GM15510 (cell line): ENCODE measurements around the gene ADGRG2.

Experiments
- POLR2A ChIP-seq: IDR thresholded peaks from 3 replicates; pipeline ENCODE4 v1.6.1; 2011; ENCODE audit warnings: borderline replicate concordance; ENCODE audit not compliant: insufficient read length; ENCODE audit errors: extremely low read depth

Gene ADGRG2

DNA sequence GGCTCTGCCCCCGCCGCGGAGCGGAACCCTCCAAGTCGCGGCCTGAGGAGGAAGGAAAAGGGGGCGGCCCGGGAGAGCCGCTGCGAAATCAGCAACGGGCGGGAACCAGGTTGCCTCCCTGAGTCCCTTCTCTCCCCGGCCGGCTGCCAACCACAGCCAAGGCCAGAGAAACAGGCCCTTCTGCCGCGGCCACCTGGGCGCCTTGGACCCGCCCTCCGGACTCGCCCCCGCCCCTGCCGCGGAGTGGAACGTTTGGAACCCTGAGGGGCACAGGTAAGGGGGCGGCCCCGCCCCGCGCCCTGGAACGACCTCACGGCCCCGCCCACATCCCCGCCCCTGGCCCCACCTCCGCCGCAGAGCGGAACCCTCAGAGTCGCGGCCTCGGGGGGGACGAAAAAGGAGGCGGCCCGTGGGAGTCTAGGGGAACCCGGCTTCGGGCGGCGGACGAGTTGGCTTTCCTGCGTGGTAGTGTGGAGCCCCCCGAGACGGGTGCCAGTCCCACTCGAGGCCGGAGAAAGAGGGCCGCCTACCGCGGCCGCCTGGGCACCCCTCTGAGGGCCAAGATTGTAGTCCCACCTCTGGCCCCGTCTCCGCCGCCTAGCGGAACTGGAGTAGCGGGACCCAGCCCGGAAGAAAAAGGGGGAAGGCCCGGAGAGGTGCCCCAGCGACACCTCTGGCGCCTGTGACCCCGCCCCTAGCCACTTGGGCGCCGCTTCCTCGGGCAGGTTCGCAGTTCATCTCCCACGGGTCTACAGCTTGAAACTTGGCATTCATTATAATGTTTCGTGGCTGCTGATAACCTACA is 137.7 kb downstream of the ADGRG2 start:
- TF ChIP-seq POLR2A = peak; percentile 76

DNA sequence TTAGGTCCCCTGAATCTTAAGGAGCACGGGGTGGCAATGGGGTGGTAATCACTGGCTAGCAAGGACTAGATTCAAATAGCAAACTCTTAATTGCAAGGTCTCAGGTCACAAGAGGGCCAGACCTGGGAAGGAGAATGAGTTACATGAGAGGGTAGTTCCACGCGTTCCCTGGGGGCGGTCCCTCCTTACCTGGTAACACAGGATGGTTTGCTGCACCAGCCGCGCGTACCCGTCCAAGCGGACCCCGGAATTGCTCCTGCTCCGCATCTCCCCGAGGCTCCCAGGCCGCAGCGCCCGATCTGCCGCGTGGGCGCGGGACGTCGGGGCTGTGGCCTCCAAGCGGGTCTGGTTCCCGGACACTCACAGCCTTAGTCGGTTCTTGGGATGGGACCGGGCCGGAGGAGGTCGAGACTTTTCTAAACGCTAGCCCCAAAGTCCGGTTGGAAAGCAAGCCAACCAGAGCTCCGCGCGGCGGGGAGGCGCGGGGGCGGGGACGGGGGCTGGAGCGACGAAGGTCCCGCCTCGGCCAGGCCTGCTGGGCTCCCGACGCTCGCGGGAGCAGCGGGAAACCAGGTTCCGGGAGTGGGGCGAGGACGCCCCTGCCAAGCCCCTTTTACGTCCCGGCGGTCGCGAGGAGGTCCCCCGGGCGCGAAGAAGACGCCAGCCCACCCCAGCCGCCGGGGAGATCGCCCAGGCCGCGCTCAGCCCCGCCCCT is 138.4 kb downstream of the ADGRG2 start, which contains the start of gene PHKA2:
TSS of gene PHKA2 (minus strand) at position 449 of the 715 bp plus-strand sequence. CDS start at position 267, 182 bp downstream.
- no peak for TF ChIP-seq POLR2A

DNA sequence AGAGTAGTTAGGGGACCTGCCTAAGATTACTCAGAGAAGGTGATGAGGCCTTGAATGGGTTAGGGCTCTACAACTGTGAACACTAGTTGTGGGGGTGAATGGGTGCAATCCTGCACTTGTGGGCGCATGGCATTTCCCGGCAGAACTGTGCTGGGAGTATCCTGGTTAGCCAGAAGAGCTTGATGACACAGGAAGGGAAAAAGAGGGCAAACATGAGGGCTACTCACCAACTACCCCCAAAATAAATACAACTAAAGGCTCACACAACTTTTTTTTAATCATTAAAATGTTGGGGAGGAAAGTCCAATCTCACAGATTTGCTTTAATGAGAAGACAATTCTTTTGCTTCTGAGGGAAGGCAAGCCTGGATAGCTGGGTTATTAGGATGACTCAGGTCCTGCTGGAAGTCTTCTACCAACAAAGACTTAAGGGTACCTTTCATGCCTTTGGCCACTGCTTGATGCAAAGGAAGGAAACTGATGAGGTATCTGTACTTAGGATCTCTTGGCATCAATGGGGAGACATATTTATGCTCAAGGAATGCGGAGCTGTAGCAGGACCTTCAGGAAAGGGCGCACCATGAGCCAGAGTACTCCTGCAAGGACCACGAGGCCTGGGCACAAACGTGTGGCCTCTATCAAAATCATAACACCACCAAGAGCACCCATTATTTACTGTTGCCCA is 141.0 kb downstream of the ADGRG2 start:
- TF ChIP-seq POLR2A = no peak

DNA sequence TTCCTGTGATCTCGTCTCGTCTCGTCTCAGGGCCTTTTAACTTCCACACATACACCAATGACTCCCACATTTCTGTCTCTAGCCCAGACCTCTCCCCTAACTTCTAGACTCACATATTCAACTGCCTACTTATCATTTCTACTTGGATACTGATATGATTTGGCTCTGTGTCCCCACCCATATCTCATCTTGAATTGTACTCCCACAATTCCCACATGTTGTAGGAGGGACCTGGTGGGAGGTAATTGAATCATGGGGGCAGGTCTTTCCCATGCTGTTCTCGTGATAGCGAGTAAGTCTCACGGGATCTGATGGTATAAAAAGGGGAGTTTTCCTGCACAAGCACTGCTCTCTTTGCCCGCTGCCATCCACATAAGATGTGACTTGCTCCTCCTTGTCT is 147.3 kb downstream of the ADGRG2 start:
- no peak for TF ChIP-seq POLR2A

DNA sequence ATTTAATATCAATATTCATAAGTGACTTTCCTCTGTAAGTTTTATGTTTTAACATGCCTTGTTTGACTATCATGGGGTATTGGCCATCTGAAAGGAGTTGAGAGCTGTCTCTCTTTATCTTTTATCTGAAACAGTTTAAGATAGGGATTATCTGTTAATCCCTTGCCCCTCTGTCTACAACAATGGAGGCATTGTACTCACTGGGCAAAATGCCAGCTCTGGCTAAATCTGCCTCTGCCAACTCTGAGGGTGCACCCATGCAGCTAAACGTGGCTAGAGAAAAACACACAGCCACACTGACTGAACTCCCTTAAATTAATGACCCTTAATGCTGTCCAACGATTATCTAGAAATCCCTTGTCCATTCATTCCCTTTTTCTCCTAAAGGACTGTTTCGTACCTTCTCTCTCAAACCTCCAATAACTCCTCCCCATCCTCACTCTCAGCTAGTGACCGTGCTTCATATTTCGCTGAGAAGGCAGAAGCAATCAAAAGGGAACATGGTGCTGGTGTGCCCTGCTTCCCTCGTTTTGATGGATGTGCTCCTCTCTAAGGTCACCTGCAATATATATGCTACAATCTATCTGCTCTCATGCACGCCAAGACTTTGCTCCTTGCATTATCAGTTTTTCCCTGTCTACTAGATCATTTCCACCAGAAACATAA is 148.6 kb downstream of the ADGRG2 start:
- no peak for TF ChIP-seq POLR2A

DNA sequence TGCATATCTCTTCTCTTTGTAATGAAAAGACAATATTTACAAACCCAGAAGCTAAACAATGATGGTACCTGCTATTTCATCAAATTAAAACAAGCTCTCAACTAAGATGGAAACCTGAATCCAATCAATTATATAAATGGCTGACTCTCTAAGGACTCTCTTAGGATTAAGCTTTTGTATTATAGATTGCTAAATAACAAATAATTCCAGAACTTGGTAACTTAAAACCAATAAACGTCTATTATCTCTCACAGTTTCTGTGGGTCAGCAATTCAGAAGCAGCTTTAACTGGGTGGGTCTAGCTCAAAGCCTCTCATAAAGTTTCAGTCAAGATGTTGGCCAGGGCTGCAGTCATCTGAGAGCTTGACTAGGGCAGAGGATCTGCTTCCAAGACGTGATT is 150.8 kb downstream of the ADGRG2 start:
- TF ChIP-seq POLR2A = no peak

DNA sequence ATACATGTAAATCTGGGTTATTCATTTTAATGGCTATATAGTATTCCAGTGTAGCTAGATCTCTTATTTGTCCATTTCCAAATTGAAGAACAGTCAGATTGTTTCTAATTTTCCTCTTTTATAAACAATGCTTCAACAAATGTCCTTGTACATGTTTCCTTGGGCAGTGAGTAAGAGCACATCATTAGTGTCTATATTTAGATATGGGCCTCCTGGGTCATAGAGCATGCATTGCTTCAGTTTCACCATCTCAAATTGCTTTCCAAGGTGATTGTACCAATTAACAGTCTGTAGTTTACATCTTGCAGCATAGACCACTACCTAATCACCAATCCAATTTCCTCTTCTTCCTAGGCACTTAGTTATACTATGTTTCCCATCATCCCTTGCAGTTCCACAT is 151.8 kb downstream of the ADGRG2 start:
- TF ChIP-seq POLR2A = no peak

DNA sequence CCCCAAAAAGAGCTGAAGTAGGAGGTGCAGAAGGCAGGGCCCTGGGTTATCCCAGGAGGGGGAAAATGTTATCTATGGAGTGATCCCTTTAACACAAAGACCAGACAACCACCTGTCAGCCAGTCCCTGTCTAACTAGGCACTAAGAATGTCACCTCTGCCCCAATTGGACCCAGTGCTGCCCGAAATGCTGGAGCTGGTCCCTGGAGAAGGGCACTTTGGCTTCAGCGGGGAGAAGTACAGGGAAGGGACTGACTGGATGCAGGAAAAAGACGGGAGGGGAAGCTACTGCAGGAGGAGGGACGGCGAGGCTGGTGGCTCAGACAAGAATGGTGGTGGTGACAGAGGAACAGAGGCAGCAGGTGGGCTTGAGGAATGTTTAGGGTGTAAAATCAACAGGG is 155.6 kb downstream of the ADGRG2 start:
- no peak for TF ChIP-seq POLR2A

DNA sequence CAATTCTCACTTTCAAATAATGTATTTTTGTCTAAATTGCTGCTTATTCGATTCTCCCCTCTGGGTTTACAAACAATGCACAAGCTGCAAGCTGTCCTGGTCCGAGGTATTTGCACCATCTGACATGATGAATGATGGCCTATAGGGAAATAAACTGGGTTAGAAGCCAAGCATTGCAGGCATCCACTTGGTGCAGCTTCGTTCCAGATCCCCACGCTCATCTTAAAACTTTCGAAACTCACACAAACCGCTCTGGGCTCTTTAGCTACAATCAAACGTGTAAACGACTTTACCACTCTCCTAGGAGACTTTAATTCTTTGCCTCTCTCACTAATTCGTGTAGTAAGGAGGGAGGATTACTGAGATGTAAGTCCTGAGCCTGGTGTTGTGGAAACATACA is 157.4 kb downstream of the ADGRG2 start:
- no peak for TF ChIP-seq POLR2A

DNA sequence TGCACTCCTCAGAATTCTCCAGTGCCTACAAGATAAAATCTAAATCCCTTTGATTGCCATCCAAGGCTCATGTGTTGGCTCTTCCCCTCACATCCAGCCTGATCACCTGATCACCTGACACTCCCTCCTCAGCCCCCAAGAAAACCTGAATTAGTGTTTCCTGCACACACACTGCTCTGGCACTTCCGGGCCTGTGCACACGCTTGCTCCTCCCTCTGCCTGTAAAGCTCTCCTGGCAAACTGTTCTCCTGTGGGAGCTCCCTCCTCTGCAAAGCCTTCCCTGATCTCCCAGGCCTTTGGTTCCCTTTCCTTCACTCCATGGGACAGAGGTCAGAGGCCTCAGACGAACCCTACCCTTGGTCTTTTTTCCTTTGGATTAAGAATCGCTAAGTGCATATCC is 158.2 kb downstream of the ADGRG2 start:
- no peak for TF ChIP-seq POLR2A

DNA sequence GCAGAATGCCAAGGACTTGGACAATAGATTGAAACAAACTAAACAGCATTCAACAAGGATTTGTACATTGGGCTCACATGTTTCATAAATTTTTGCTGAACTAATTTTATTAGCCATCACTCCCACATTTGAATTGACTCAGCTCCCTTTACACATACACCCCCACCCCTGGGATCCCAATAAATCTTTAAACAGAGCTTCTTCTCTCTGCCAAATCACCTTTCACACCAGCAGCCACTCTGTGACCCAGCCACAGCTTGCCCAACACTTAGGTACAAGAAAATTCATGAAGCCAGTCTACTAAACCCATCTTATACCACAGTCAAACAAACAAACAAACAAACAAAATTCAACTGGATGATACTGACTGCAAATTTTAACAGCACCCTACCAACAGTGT is 159.9 kb downstream of the ADGRG2 start:
- no peak for TF ChIP-seq POLR2A

DNA sequence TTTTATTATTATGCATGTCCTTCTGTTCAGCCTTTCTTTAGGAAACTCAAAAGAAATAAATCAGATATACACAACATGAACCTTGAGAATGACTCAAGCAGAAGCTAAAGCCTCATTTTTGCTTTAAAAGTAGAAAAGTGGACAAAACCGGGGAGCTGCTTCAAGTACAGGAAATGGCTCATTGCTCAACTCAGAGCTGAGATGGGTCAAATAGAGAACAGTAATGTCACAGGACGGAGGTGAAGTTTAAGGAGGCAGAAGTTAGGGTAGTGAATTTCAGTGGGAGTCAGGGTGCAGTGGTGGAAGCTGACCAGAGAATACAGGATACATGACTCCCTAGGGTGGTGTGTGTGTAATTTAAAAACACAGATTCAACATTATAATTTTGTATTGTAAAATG is 160.6 kb downstream of the ADGRG2 start:
- TF ChIP-seq POLR2A = no peak

DNA sequence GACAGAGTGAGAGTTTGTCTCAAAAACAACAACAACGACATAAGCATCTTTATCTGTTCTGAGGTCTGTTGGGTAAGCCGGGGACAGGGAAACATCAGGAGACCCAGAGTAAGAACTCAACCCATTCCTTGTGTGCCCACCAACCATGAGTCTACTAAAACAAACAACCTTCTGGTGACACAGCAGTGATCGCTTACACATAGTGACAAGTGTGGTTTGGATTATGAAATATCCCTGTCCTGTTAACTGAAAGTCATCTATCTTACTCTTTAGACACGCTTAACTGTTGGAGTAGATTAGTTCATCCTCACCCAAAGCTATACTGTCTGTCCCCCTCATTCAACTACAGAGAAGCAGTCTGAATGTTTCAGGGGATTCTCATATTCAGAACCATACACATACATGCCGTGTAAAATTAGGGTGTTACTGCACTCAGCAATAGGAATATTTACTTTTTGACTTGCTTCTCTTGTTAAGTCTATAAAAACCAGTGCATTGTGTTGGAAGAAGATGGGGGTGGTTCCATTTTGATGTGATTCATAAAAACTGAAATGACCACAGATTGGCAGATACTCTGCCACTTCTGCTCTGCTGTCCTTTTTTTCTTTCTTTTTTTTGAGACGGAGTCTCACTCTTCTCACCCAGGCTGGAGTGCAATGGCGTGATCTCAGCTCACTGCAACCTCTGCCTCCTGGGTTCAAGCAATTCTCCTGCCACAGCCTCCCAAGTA is 165.8 kb downstream of the ADGRG2 start:
- TF ChIP-seq POLR2A = no peak

DNA sequence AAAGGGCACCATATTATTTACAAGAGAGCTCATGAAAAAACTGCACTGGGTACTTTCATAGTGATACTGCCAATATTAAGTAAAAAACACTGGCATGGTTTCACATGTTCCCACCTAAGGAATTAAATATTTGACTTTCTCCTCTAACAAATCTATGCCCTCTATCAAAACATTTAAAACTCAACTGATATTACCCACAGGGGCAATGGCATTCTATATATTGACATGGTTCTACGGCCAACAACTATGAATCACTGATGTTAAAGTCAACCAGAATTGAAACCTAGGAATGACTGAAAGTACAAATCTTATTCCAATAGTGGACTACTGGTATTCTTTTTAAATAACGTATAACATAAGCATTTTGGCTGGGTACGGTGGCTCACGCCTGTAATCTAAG is 166.6 kb downstream of the ADGRG2 start:
- TF ChIP-seq POLR2A = no peak
